ENCODE results near the gene KDM6B. TPM values are rescaled to one million over a fixed set of nuclear protein-coding genes. Genes with fewer than 3 reads are reported as not detected.

Gene KDM6B
- total RNA-seq, 1 donor from 2014 or later: 16.7 TPM

- no peak for ATAC-seq
These were observed 13.8 kb upstream of the KDM6B start for GRCh38 chr17:7820231-7820630.

GRCh38 chr17:7822126-7822525, 11.9 kb upstream of the KDM6B start:
- no peak for ATAC-seq

GRCh38 chr17:7823581-7824001, 10.4 kb upstream of the KDM6B start:
- ATAC-seq: no peak

- ATAC-seq: peak; percentile 34
These were observed 9.7 kb upstream of the KDM6B start for GRCh38 chr17:7824021-7824924.

GRCh38 chr17:7825206-7825990, 8.6 kb upstream of the KDM6B start:
- no peak for ATAC-seq

- ATAC-seq: no peak
These were observed 3.4 kb upstream of the KDM6B start for GRCh38 chr17:7830616-7831015.

- no peak for ATAC-seq
These were observed 2.8 kb upstream of the KDM6B start for GRCh38 chr17:7831233-7831632.

GRCh38 chr17:7832431-7832830, 1.6 kb upstream of the KDM6B start:
- no peak for ATAC-seq

- no peak for ATAC-seq
These were observed 814 bp upstream of the KDM6B start for GRCh38 chr17:7833011-7833794.

- ATAC-seq: peak; percentile 0
These were observed 532 bp downstream of the KDM6B start for GRCh38 chr17:7834542-7834956.

GRCh38 chr17:7834957-7835813, 1.2 kb downstream of the KDM6B start:
- ATAC-seq: peak; percentile 74

- ATAC-seq: peak; percentile 3
These were observed 2.0 kb downstream of the KDM6B start for GRCh38 chr17:7835814-7836595.

- peak; percentile 33 for ATAC-seq
These were observed 2.8 kb downstream of the KDM6B start for GRCh38 chr17:7836596-7837407.

- no peak for ATAC-seq
These were observed 3.5 kb downstream of the KDM6B start for GRCh38 chr17:7837408-7838088.

- ATAC-seq: no peak
These were observed 4.4 kb downstream of the KDM6B start for GRCh38 chr17:7838090-7839075.

GRCh38 chr17:7839190-7839875, 5.3 kb downstream of the KDM6B start:
- ATAC-seq: no peak

GRCh38 chr17:7839876-7840261, 5.9 kb downstream of the KDM6B start:
- no peak for ATAC-seq

GRCh38 chr17:7840441-7840840, 6.4 kb downstream of the KDM6B start:
- no peak for ATAC-seq
